ENCODE data around the gene SPAG16.

The SPAG16 gene

GRCh38 chr2:214180686-214181085 is 896.4 kb downstream of the SPAG16 start:
- Histone ChIP-seq H3K4me3 (ENCODE audit: extremely low read depth, insufficient read depth, low read length, poor library complexity, severe bottlenecking) (no peak overlapping the region), H3K36me3 (ENCODE audit: control insufficient read depth, insufficient read depth, low read length) (no peaks in the 10 kb centered on the region), H3K9me3 (ENCODE audit: control insufficient read depth, low read length) (no peaks in the 10 kb centered on the region), H3K4me1 (ENCODE audit: control insufficient read depth, insufficient read depth, low read length, poor library complexity, severe bottlenecking) (no peaks in the 10 kb centered on the region), H3K27ac (ENCODE audit: low read depth, low read length, severe bottlenecking) (no peak overlapping the region)
- no CpG with 5 or more reads among the region's 3 CpGs for WGBS, 2 experiments (ENCODE audit: insufficient coverage in 2 of 2)

- Histone ChIP-seq H3K4me1 (ENCODE audit: control insufficient read depth, insufficient read depth, low read length, poor library complexity, severe bottlenecking) (no peaks in the 10 kb centered on the region), H3K27ac (ENCODE audit: low read depth, low read length, severe bottlenecking) (no peak overlapping the region), H3K9me3 (ENCODE audit: control insufficient read depth, low read length) (no peaks in the 10 kb centered on the region), H3K36me3 (ENCODE audit: control insufficient read depth, insufficient read depth, low read length) (no peaks in the 10 kb centered on the region), H3K4me3 (ENCODE audit: extremely low read depth, insufficient read depth, low read length, poor library complexity, severe bottlenecking) (no peak overlapping the region)
- WGBS, 2 experiments (ENCODE audit: insufficient coverage in 2 of 2), result 100% methylated on average over 1 of the region's 2 CpGs; no CpG with 5 or more reads in 1 of the 2 experiments
These were observed 900.2 kb downstream of the SPAG16 start for GRCh38 chr2:214184461-214184860.

- WGBS, 2 experiments (ENCODE audit: insufficient coverage in 2 of 2), result no CpG with 5 or more reads among the region's 2 CpGs
- Histone ChIP-seq H3K27ac (ENCODE audit: low read depth, low read length, severe bottlenecking) (no peak overlapping the region), H3K9me3 (ENCODE audit: control insufficient read depth, low read length) (no peaks in the 10 kb centered on the region), H3K4me3 (ENCODE audit: extremely low read depth, insufficient read depth, low read length, poor library complexity, severe bottlenecking) (no peak overlapping the region), H3K36me3 (ENCODE audit: control insufficient read depth, insufficient read depth, low read length) (no peaks in the 10 kb centered on the region), H3K4me1 (ENCODE audit: control insufficient read depth, insufficient read depth, low read length, poor library complexity, severe bottlenecking) (no peaks in the 10 kb centered on the region)
These were observed 901.3 kb downstream of the SPAG16 start for GRCh38 chr2:214185546-214185945.

- H3K9me3 ChIP-seq (ENCODE audit: control insufficient read depth, low read length), result no peaks in the 10 kb centered on the region
- WGBS, 2 experiments (ENCODE audit: insufficient coverage in 2 of 2), result 86 to 93% methylated on average over 1 to 3 of the region's 3 CpGs
These were observed 908.4 kb downstream of the SPAG16 start for GRCh38 chr2:214192711-214193110.

GRCh38 chr2:214193943-214194342 is 909.7 kb downstream of the SPAG16 start:
- Histone ChIP-seq H3K27ac (ENCODE audit: low read depth, low read length, severe bottlenecking) (no peak overlapping the region), H3K4me3 (ENCODE audit: extremely low read depth, insufficient read depth, low read length, poor library complexity, severe bottlenecking) (no peak overlapping the region), H3K4me1 (ENCODE audit: control insufficient read depth, insufficient read depth, low read length, poor library complexity, severe bottlenecking) (no peaks in the 10 kb centered on the region), H3K9me3 (ENCODE audit: control insufficient read depth, low read length) (no peaks in the 10 kb centered on the region), H3K36me3 (ENCODE audit: control insufficient read depth, insufficient read depth, low read length) (no peaks in the 10 kb centered on the region)
- no CpG with 5 or more reads among the region's 1 CpG for WGBS, 2 experiments (ENCODE audit: insufficient coverage in 2 of 2)

More at GRCh38 chr2:214192711-214193110, 908.4 kb downstream of the SPAG16 start:
- Histone ChIP-seq H3K36me3 (ENCODE audit: control insufficient read depth, insufficient read depth, low read length) (no peaks in the 10 kb centered on the region), H3K27ac (ENCODE audit: low read depth, low read length, severe bottlenecking) (no peak overlapping the region), H3K4me1 (ENCODE audit: control insufficient read depth, insufficient read depth, low read length, poor library complexity, severe bottlenecking) (no peaks in the 10 kb centered on the region), H3K4me3 (ENCODE audit: extremely low read depth, insufficient read depth, low read length, poor library complexity, severe bottlenecking) (no peak overlapping the region)

- H3K4me1 ChIP-seq (ENCODE audit: control insufficient read depth, insufficient read depth, low read length, poor library complexity, severe bottlenecking), result no peaks in the 10 kb centered on the region
- H3K4me3 ChIP-seq (ENCODE audit: extremely low read depth, insufficient read depth, low read length, poor library complexity, severe bottlenecking), result no peak overlapping the region
- no peaks in the 10 kb centered on the region for H3K9me3 ChIP-seq (ENCODE audit: control insufficient read depth, low read length)
- no peaks in the 10 kb centered on the region for H3K36me3 ChIP-seq (ENCODE audit: control insufficient read depth, insufficient read depth, low read length)
- no CpG with 5 or more reads among the region's 2 CpGs for WGBS, 2 experiments (ENCODE audit: insufficient coverage in 2 of 2)
- H3K27ac ChIP-seq (ENCODE audit: low read depth, low read length, severe bottlenecking), result no peak overlapping the region
These were observed 912.0 kb downstream of the SPAG16 start for GRCh38 chr2:214196260-214196659.

GRCh38 chr2:214201892-214202291 is 917.6 kb downstream of the SPAG16 start:
- Histone ChIP-seq H3K9me3 (ENCODE audit: control insufficient read depth, low read length) (no peaks in the 10 kb centered on the region), H3K4me3 (ENCODE audit: extremely low read depth, insufficient read depth, low read length, poor library complexity, severe bottlenecking) (no peak overlapping the region), H3K27ac (ENCODE audit: low read depth, low read length, severe bottlenecking) (no peak overlapping the region), H3K4me1 (ENCODE audit: control insufficient read depth, insufficient read depth, low read length, poor library complexity, severe bottlenecking) (no peaks in the 10 kb centered on the region), H3K36me3 (ENCODE audit: control insufficient read depth, insufficient read depth, low read length) (no peaks in the 10 kb centered on the region)
- WGBS, 2 experiments (ENCODE audit: insufficient coverage in 2 of 2), result no CpG with 5 or more reads among the region's 2 CpGs

- no peak overlapping the region for H3K4me3 ChIP-seq (ENCODE audit: extremely low read depth, insufficient read depth, low read length, poor library complexity, severe bottlenecking)
- H3K36me3 ChIP-seq (ENCODE audit: control insufficient read depth, insufficient read depth, low read length), result no peaks in the 10 kb centered on the region
- WGBS, 2 experiments (ENCODE audit: insufficient coverage in 2 of 2), result 75 to 100% methylated on average over 2 of the region's 3 CpGs
- no peaks in the 10 kb centered on the region for H3K4me1 ChIP-seq (ENCODE audit: control insufficient read depth, insufficient read depth, low read length, poor library complexity, severe bottlenecking)
- H3K9me3 ChIP-seq (ENCODE audit: control insufficient read depth, low read length), result no peaks in the 10 kb centered on the region
- no peak overlapping the region for H3K27ac ChIP-seq (ENCODE audit: low read depth, low read length, severe bottlenecking)
These were observed 919.0 kb downstream of the SPAG16 start for GRCh38 chr2:214203214-214203613.

- H3K9me3 ChIP-seq (ENCODE audit: control insufficient read depth, low read length), result no peaks in the 10 kb centered on the region
- no peaks in the 10 kb centered on the region for H3K4me1 ChIP-seq (ENCODE audit: control insufficient read depth, insufficient read depth, low read length, poor library complexity, severe bottlenecking)
- H3K27ac ChIP-seq (ENCODE audit: low read depth, low read length, severe bottlenecking), result no peak overlapping the region
- 83 to 95% methylated on average over 4 to 5 of the region's 5 CpGs for WGBS, 2 experiments (ENCODE audit: insufficient coverage in 2 of 2)
- no peak overlapping the region for H3K4me3 ChIP-seq (ENCODE audit: extremely low read depth, insufficient read depth, low read length, poor library complexity, severe bottlenecking)
- H3K36me3 ChIP-seq (ENCODE audit: control insufficient read depth, insufficient read depth, low read length), result no peaks in the 10 kb centered on the region
These were observed 919.6 kb downstream of the SPAG16 start for GRCh38 chr2:214203744-214204289.

GRCh38 chr2:214215107-214215506 is 930.8 kb downstream of the SPAG16 start:
- no peak overlapping the region for H3K27ac ChIP-seq (ENCODE audit: low read depth, low read length, severe bottlenecking)
- H3K36me3 ChIP-seq (ENCODE audit: control insufficient read depth, insufficient read depth, low read length), result no peaks in the 10 kb centered on the region
- no peaks in the 10 kb centered on the region for H3K4me1 ChIP-seq (ENCODE audit: control insufficient read depth, insufficient read depth, low read length, poor library complexity, severe bottlenecking)
- H3K9me3 ChIP-seq (ENCODE audit: control insufficient read depth, low read length), result no peaks in the 10 kb centered on the region
- H3K4me3 ChIP-seq (ENCODE audit: extremely low read depth, insufficient read depth, low read length, poor library complexity, severe bottlenecking), result no peak overlapping the region
- WGBS, 2 experiments (ENCODE audit: insufficient coverage in 2 of 2), result 88 to 93% methylated on average over 1 of the region's 1 CpG

- Histone ChIP-seq H3K36me3 (ENCODE audit: control insufficient read depth, insufficient read depth, low read length) (no peaks in the 10 kb centered on the region), H3K4me1 (ENCODE audit: control insufficient read depth, insufficient read depth, low read length, poor library complexity, severe bottlenecking) (no peaks in the 10 kb centered on the region), H3K9me3 (ENCODE audit: control insufficient read depth, low read length) (no peaks in the 10 kb centered on the region), H3K4me3 (ENCODE audit: extremely low read depth, insufficient read depth, low read length, poor library complexity, severe bottlenecking) (no peak overlapping the region), H3K27ac (ENCODE audit: low read depth, low read length, severe bottlenecking) (no peak overlapping the region)
- WGBS, 2 experiments (ENCODE audit: insufficient coverage in 2 of 2), result 86 to 100% methylated on average over 1 of the region's 2 CpGs
These were observed 932.9 kb downstream of the SPAG16 start for GRCh38 chr2:214217136-214217535.
